Panc1 (cell line): ENCODE data around the gene GTF2H3. TPM values are rescaled to one million over a fixed set of nuclear protein-coding genes. Genes with fewer than 3 reads are reported as not detected.

Source experiments
- ATAC-seq: fragments of 200-7000 bp; cut with Tn5 transposase; 2 replicates; pipeline ENCODE4 v1.9.1; 2020; ENCODE audit warnings: mild to moderate bottlenecking, moderate library complexity
- BruUV-seq: library from RNA; stranded (reverse); fragments of 400-500 nt; replicated peaks from 2 replicates; lab custom pipeline; 2021; lab: Mats Ljungman, UMichigan
- CTCF ChIA-PET: fragments of 300-600 bp; sonication (Branson Sonifier 250); formaldehyde crosslinking; loops from one replicate; lab custom pipeline; 2022; ENCODE audit warnings: antibody characterized with exemption; lab: Charles Lee
- POLR2A ChIA-PET: fragments of 300-600 bp; sonication (Branson Sonifier 250); formaldehyde crosslinking; loops from one replicate; lab custom pipeline; 2022; ENCODE audit warnings: antibody characterized with exemption; lab: Charles Lee
- DNase-seq: peaks from one replicate; pipeline ENCODE4 v3.0.0-alpha.2; 2010; ENCODE audit warnings: low read depth, low spot score
- H3K27ac ChIP-seq: 2 replicates; pipeline ENCODE4 v1.5.1; 2011; ENCODE audit warnings: mild to moderate bottlenecking, low read length, inconsistent platforms
- H3K27me3 ChIP-seq: fragments of 200-500 bp; sonication (Bioruptor generic); 2 replicates; pipeline ENCODE4 v1.6.0; 2014; ENCODE audit warnings: low read length, inconsistent platforms; ENCODE audit not compliant: control insufficient read depth, insufficient read depth
- H3K36me3 ChIP-seq: fragments of 200-500 bp; sonication (Bioruptor generic); 2 replicates; pipeline ENCODE4 v1.5.1; 2014; ENCODE audit warnings: inconsistent platforms, mild to moderate bottlenecking, low read length, moderate library complexity; ENCODE audit not compliant: control insufficient read depth, insufficient read depth
- H3K4me1 ChIP-seq: 2 replicates; pipeline ENCODE4 v1.5.1; 2011; ENCODE audit warnings: inconsistent platforms, mild to moderate bottlenecking, low read length, moderate library complexity; ENCODE audit not compliant: control insufficient read depth, insufficient read depth
- H3K4me3 ChIP-seq, 2 experiments: 2 replicates each; pipeline ENCODE4 v1.5.1; 2011 to 2012; ENCODE audit warnings: low read depth in 2 of 2, low read length in 2 of 2, mild to moderate bottlenecking in 2 of 2, inconsistent platforms in 1 of 2, moderate library complexity in 1 of 2
- H3K9me3 ChIP-seq: fragments of 200-500 bp; sonication (Bioruptor generic); 2 replicates; pipeline ENCODE4 v1.5.1; 2014; ENCODE audit warnings: low read depth, mild to moderate bottlenecking, inconsistent platforms, low read length, moderate library complexity; ENCODE audit not compliant: control insufficient read depth, insufficient read depth
- CTCF ChIP-seq: fragments of 450-650 bp; IDR thresholded peaks from 2 replicates; pipeline ENCODE4 v1.5.1; 2017; ENCODE audit warnings: mild to moderate bottlenecking
- POLR2AphosphoS5 ChIP-seq: IDR thresholded peaks from 2 replicates; pipeline ENCODE4 v1.6.1; 2012; ENCODE audit warnings: mild to moderate bottlenecking, low read depth, low read length, moderate library complexity
- REST ChIP-seq, 2 experiments: IDR thresholded peaks; 2 replicates each; pipeline ENCODE4 v1.6.1; 2011 to 2012; ENCODE audit warnings: low read depth in 2 of 2, control low read depth in 1 of 2, low read length in 1 of 2, mild to moderate bottlenecking in 1 of 2, moderate library complexity in 1 of 2; ENCODE audit not compliant: insufficient read depth in 1 of 2
- SIN3A ChIP-seq: IDR thresholded peaks from 2 replicates; pipeline ENCODE4 v1.6.1; 2012; ENCODE audit warnings: low read depth, mild to moderate bottlenecking, low read length, moderate library complexity, borderline replicate concordance; ENCODE audit not compliant: insufficient read depth
- TCF7L2 ChIP-seq: IDR thresholded peaks from 2 replicates; pipeline ENCODE4 v1.6.1; 2011; ENCODE audit warnings: mild to moderate bottlenecking, low read depth, low read length, inconsistent platforms
- in situ Hi-C: cut with HindIII; loops from 2 replicates; pipeline ENCODE4 v1.10.0; 2016; ENCODE audit warnings: low sequenced_read_pairs, low pct_unique_long_range_greater_than_20kb
- intact Hi-C: fragments of 100-400 bp; cut with micrococcal nuclease; formaldehyde crosslinking; loops from one replicate; pipeline ENCODE4 v1.10.0; 2022; ENCODE audit not compliant: unreplicated experiment
- total RNA-seq: library from RNA; stranded (reverse); gene quantifications from one replicate; pipeline ENCODE4 v1.2.1, GENCODE V29; 2021; ENCODE audit not compliant: unreplicated experiment

The GTF2H3 gene
- total RNA-seq, 1 experiment from 2014 or later: 40.7 TPM

GRCh38 chr12:123599721-123600120, 33.9 kb upstream of the GTF2H3 start:
- Histone ChIP-seq H3K27me3 (no peaks in the 10 kb centered on the region), H3K36me3 (peaks cover 25% of the 10 kb centered on the region), H3K4me3 (no peak overlapping the region), H3K4me1 (peaks cover 7% of the 10 kb centered on the region; the same call in 1 of the 2 replicates), H3K9me3 (no peaks in the 10 kb centered on the region), H3K27ac (no peak overlapping the region)
- POLR2A ChIA-PET: no interaction called here
- DNase-seq: no peak
- TF ChIP-seq TCF7L2: no peak
- no peak for TF ChIP-seq REST (IDR thresholded peaks at IDR 0.05; ENCODE audit: insufficient read depth in 1 of 2, low read depth in 2 of 2, low read length in 1 of 2)
- no peak for TF ChIP-seq CTCF
- TF ChIP-seq SIN3A: no peak
- TF ChIP-seq POLR2AphosphoS5: 0 out of 2 replicates have a peak, but pooled peaks have one; percentile 27
- BruUV-seq: no TSS peak
- CTCF ChIA-PET: interaction anchor here (0.7 kb wide), 1 partner anchor 38 kb away, joined by 4 read pairs; no protein-coding TSS in a partner anchor
- intact Hi-C loops: no loop called here
- ATAC-seq: no peak
- in situ Hi-C loops: no loop called here

- DNase-seq: no peak
- peak; percentile 96 for ATAC-seq
- H3K4me1 ChIP-seq: peaks cover 7% of the 10 kb centered on the region; the same call in 1 of the 2 replicates
- CTCF ChIA-PET: no interaction called here
- peak within 1 kb of the TSS; percentile 95 for H3K27ac ChIP-seq
- TF ChIP-seq POLR2AphosphoS5: peak; percentile 95
- peak; percentile 94 for TF ChIP-seq SIN3A
- no peak; the same call in 1 of the 2 replicates for TF ChIP-seq CTCF
- TF ChIP-seq REST (IDR thresholded peaks at IDR 0.05; ENCODE audit: insufficient read depth in 1 of 2, low read depth in 2 of 2, low read length in 1 of 2): peak in 1 of 2 experiments; percentile 60; a peak in 1 of 4 replicates
- POLR2A ChIA-PET: no interaction called here
- in situ Hi-C loops (no loop called here), intact Hi-C loops (no loop called here)
- peak within 1 kb of the TSS; percentile 95 to 97 for H3K4me3 ChIP-seq
- H3K27me3 ChIP-seq: no peaks in the 10 kb centered on the region
- no peaks in the 10 kb centered on the region for H3K9me3 ChIP-seq
- H3K36me3 ChIP-seq: peaks cover 21% of the 10 kb centered on the region
- BruUV-seq: TSS peak; percentile 87
Observed at GRCh38 chr12:123601602-123602489, 31.8 kb upstream of the GTF2H3 start, which contains the start of gene DDX55. DDX55 (plus strand) TSS chr12:123602099; CDS start chr12:123602149, 50 bp downstream.
